Sigmoid colon (tissue), 3 donors: ENCODE data around the gene MAP2K2.

Experiments used
- CTCF ChIP-seq, 4 experiments: fragments of 450-650 bp in 3 of 4; fragments of 200-600 bp in 1 of 4; IDR thresholded peaks; one replicate each; pipeline ENCODE4 v1.5.1; 2016 to 2019; ENCODE audit warnings: antibody characterized with exemption in 4 of 4, mild to moderate bottlenecking in 3 of 4, moderate library complexity in 2 of 4
- POLR2A ChIP-seq, 2 donors: fragments of 450-650 bp; IDR thresholded peaks; one replicate each; pipeline ENCODE4 v1.6.1; 2016; ENCODE audit warnings: antibody characterized with exemption in 2 of 2, mild to moderate bottlenecking in 2 of 2, moderate library complexity in 2 of 2

- TF ChIP-seq CTCF (IDR thresholded peaks at IDR 0.05) (no peak), POLR2A (IDR thresholded peaks at IDR 0.05) (no peak)
These were observed 62.1 kb downstream of the MAP2K2 start for GRCh38 chr19:4061683-4062418.
